Breast epithelium (tissue), 4 donors: ENCODE measurements around the gene EFNA4. TPM values are rescaled to one million over a fixed set of nuclear protein-coding genes. Genes with fewer than 3 reads are reported as not detected.

Experiments
- DNase-seq, 2 donors: peaks; one replicate each; pipeline ENCODE4 v3.0.0-alpha.2; 2019; ENCODE audit warnings: low spot score in 2 of 2
- H3K27ac ChIP-seq, 2 donors: fragments of 200-600 bp; sonication (generic) in 1 of 2; one replicate each; pipeline ENCODE4 v1.5.1; 2016 to 2019; ENCODE audit warnings: mild to moderate bottlenecking in 1 of 2
- H3K27me3 ChIP-seq, 2 donors: fragments of 200-600 bp; sonication (generic) in 1 of 2; one replicate each; pipeline versions ENCODE4 v1.5.1 to v1.6.0; 2017 to 2019; ENCODE audit warnings: control low read depth in 1 of 2, mild to moderate bottlenecking in 1 of 2
- H3K36me3 ChIP-seq: fragments of 200-600 bp; one replicate; pipeline ENCODE4 v1.5.1; 2019
- H3K4me1 ChIP-seq, 2 donors: fragments of 200-600 bp; sonication (generic); one replicate each; pipeline ENCODE4 v1.5.1; 2016 to 2019; ENCODE audit warnings: control low read depth in 1 of 2
- H3K4me3 ChIP-seq, 3 donors: fragments of 200-600 bp; sonication (generic); 1 replicate in 2 of 3; 2 replicates in 1 of 3; pipeline ENCODE4 v1.5.1; 2016 to 2019; ENCODE audit warnings: mild to moderate bottlenecking in 3 of 3, moderate library complexity in 2 of 3
- H3K9me3 ChIP-seq, 2 donors: fragments of 200-600 bp; sonication (generic) in 1 of 2; one replicate each; pipeline ENCODE4 v1.5.1; 2016 to 2019; ENCODE audit warnings: control low read depth in 1 of 2
- CTCF ChIP-seq, 3 donors: fragments of 450-650 bp; IDR thresholded peaks; one replicate each; pipeline ENCODE4 v1.5.1; 2016 to 2017; ENCODE audit warnings: antibody characterized with exemption in 3 of 3, mild to moderate bottlenecking in 3 of 3, moderate library complexity in 3 of 3
- POLR2A ChIP-seq: fragments of 450-650 bp; IDR thresholded peaks from one replicate; pipeline ENCODE4 v1.6.1; 2016; ENCODE audit warnings: antibody characterized with exemption, mild to moderate bottlenecking, moderate library complexity
- POLR2AphosphoS5 ChIP-seq, 3 donors: sonication (generic); formaldehyde crosslinking; IDR thresholded peaks; one replicate each; pipeline ENCODE4 v1.6.1; 2017; ENCODE audit warnings: antibody characterized with exemption in 3 of 3
- intact Hi-C: fragments of 100-400 bp; cut with DNase I; formaldehyde crosslinking; loops from one replicate; pipeline ENCODE4 v1.15.1; 2023; ENCODE audit warnings: low total_unique reads
- total RNA-seq, 3 donors: library from RNA; depleted of rRNA; stranded (reverse); fragments of >200 nt; gene quantifications; one replicate each; pipeline ENCODE4 v1.1.0, GENCODE V29; 2016

The EFNA4 gene
- total RNA-seq, 3 donors from 2014 or later, result 4.8 to 26.6 (median 23.9) TPM

GRCh38 chr1:155053531-155054105 lies 9.9 kb upstream of the EFNA4 start:
- Histone ChIP-seq H3K36me3 (no peaks in the 10 kb centered on the region), H3K4me1 (peaks cover 6 to 9% of the 10 kb centered on the region in 2 donors), H3K4me3 (peak overlapping the region in 1 of 3 donors; percentile 77), H3K9me3 (no peaks in the 10 kb centered on the region), H3K27ac (no peak overlapping the region), H3K27me3 (no peaks in the 10 kb centered on the region)
- intact Hi-C loops, result loop anchor here (5.0 kb wide), 1 partner anchor 36 kb away; no protein-coding TSS in a partner anchor
- TF ChIP-seq POLR2AphosphoS5 (IDR thresholded peaks at IDR 0.05) (no peak), POLR2A (no peak), CTCF (IDR thresholded peaks at IDR 0.05) (no peak)
- DNase-seq, result no peak

GRCh38 chr1:155057104-155057503 lies 6.4 kb upstream of the EFNA4 start:
- no peaks in the 10 kb centered on the region for H3K27me3 ChIP-seq
- no peak overlapping the region for H3K27ac ChIP-seq
- H3K4me3 ChIP-seq, result no peak overlapping the region
- H3K4me1 ChIP-seq, result peaks cover 6 to 10% of the 10 kb centered on the region in 2 donors
- no peak for DNase-seq
- intact Hi-C loops, result no loop called here
- no peak for TF ChIP-seq POLR2AphosphoS5 (IDR thresholded peaks at IDR 0.05)
- TF ChIP-seq POLR2A, result no peak
- no peak for TF ChIP-seq CTCF (IDR thresholded peaks at IDR 0.05)
- H3K36me3 ChIP-seq, result no peaks in the 10 kb centered on the region
- H3K9me3 ChIP-seq, result no peaks in the 10 kb centered on the region

GRCh38 chr1:155057788-155058211 lies 5.7 kb upstream of the EFNA4 start:
- H3K27ac ChIP-seq, result no peak overlapping the region
- H3K36me3 ChIP-seq, result no peaks in the 10 kb centered on the region
- intact Hi-C loops, result no loop called here
- DNase-seq, result no peak
- no peak overlapping the region for H3K4me3 ChIP-seq
- no peak for TF ChIP-seq POLR2A
- no peak for TF ChIP-seq CTCF (IDR thresholded peaks at IDR 0.05)
- TF ChIP-seq POLR2AphosphoS5 (IDR thresholded peaks at IDR 0.05), result no peak
- no peaks in the 10 kb centered on the region for H3K27me3 ChIP-seq
- no peaks in the 10 kb centered on the region for H3K9me3 ChIP-seq
- H3K4me1 ChIP-seq, result peaks cover 11 to 14% of the 10 kb centered on the region in 2 donors

- H3K27me3 ChIP-seq, result no peaks in the 10 kb centered on the region
- no peaks in the 10 kb centered on the region for H3K36me3 ChIP-seq
- no peak overlapping the region for H3K4me3 ChIP-seq
- H3K9me3 ChIP-seq, result no peaks in the 10 kb centered on the region
- H3K27ac ChIP-seq, result no peak overlapping the region
- peaks cover 14 to 15% of the 10 kb centered on the region in 2 donors for H3K4me1 ChIP-seq
- no peak for DNase-seq
- intact Hi-C loops, result loop anchor here (10.0 kb wide), 1 partner anchor 106 kb away; the partner anchor contains the start of gene PBXIP1
- no peak for TF ChIP-seq POLR2AphosphoS5 (IDR thresholded peaks at IDR 0.05)
- TF ChIP-seq CTCF (IDR thresholded peaks at IDR 0.05), result no peak
- no peak for TF ChIP-seq POLR2A
These were observed 2.8 kb upstream of the EFNA4 start for GRCh38 chr1:155060736-155061135.

- no peak overlapping the region for H3K27ac ChIP-seq
- H3K36me3 ChIP-seq, result no peaks in the 10 kb centered on the region
- H3K4me3 ChIP-seq, result no peak overlapping the region
- no peaks in the 10 kb centered on the region for H3K9me3 ChIP-seq
- intact Hi-C loops, result loop anchor here (10.0 kb wide), 1 partner anchor 107 kb away; the partner anchor contains the start of gene PBXIP1
- H3K4me1 ChIP-seq, result peaks cover 14 to 15% of the 10 kb centered on the region in 2 donors
- H3K27me3 ChIP-seq, result no peaks in the 10 kb centered on the region
- TF ChIP-seq POLR2A (no peak), CTCF (IDR thresholded peaks at IDR 0.05) (peak; percentile 92 to 99 (median 98)), POLR2AphosphoS5 (IDR thresholded peaks at IDR 0.05) (peak; percentile 18 to 36 (median 30))
- DNase-seq, result peak; percentile 81 to 89
These were observed 2.0 kb upstream of the EFNA4 start for GRCh38 chr1:155061381-155062150.
